GOT3 (cell line): ENCODE data around the gene HIVEP3.
"Not testable (repeated sequence)": the region's sequence is repeated elsewhere in the genome, so short reads cannot be mapped to it uniquely, and the experiment has no call there.

Experiments used
- DNase-seq: peaks from one replicate; lab custom pipeline; 2025; ENCODE audit warnings: mixed read lengths; lab: John Stamatoyannopoulos, UW

HIVEP3 gene

GRCh38 chr1:41918450-41919043, at the start of gene HIVEP3:
TSS of gene HIVEP3 (minus strand) at chr1:41918922.
- DNase-seq = no peak

GRCh38 chr1:41964400-41964799, 45.7 kb upstream of the HIVEP3 start:
- no peak for DNase-seq

- DNase-seq = no peak
These were observed 44.9 kb upstream of the HIVEP3 start for GRCh38 chr1:41963636-41964035.

- no peak for DNase-seq
These were observed 39.4 kb upstream of the HIVEP3 start for GRCh38 chr1:41958015-41958673.

GRCh38 chr1:41957568-41957967, 38.8 kb upstream of the HIVEP3 start:
- no peak for DNase-seq

GRCh38 chr1:41955461-41956159, 36.9 kb upstream of the HIVEP3 start:
- DNase-seq = peak; percentile 59

GRCh38 chr1:41954533-41954944, 35.8 kb upstream of the HIVEP3 start:
- DNase-seq = no peak

GRCh38 chr1:41953291-41953690, 34.6 kb upstream of the HIVEP3 start:
- DNase-seq = no peak

GRCh38 chr1:41952208-41952607, 33.5 kb upstream of the HIVEP3 start:
- DNase-seq = no peak

- DNase-seq = not testable (repeated sequence)
These were observed 32.8 kb upstream of the HIVEP3 start for GRCh38 chr1:41951492-41951891.

GRCh38 chr1:41950820-41951219, 32.1 kb upstream of the HIVEP3 start:
- no peak for DNase-seq

GRCh38 chr1:41945946-41946345, 27.2 kb upstream of the HIVEP3 start:
- DNase-seq = not testable (repeated sequence)

GRCh38 chr1:41943717-41944116, 25.0 kb upstream of the HIVEP3 start:
- no peak for DNase-seq

- no peak for DNase-seq
These were observed 23.6 kb upstream of the HIVEP3 start for GRCh38 chr1:41942278-41942677.

GRCh38 chr1:41941381-41941780, 22.7 kb upstream of the HIVEP3 start:
- no peak for DNase-seq

GRCh38 chr1:41939194-41939593, 20.5 kb upstream of the HIVEP3 start:
- DNase-seq = no peak

- DNase-seq = no peak
These were observed 17.4 kb upstream of the HIVEP3 start for GRCh38 chr1:41936107-41936506.

GRCh38 chr1:41935226-41935625, 16.5 kb upstream of the HIVEP3 start:
- no peak for DNase-seq

GRCh38 chr1:41933106-41933505, 14.4 kb upstream of the HIVEP3 start:
- DNase-seq = no peak

GRCh38 chr1:41931578-41931977, 12.9 kb upstream of the HIVEP3 start:
- no peak for DNase-seq

GRCh38 chr1:41927118-41927517, 8.4 kb upstream of the HIVEP3 start:
- no peak for DNase-seq

GRCh38 chr1:41925712-41926111, 7.0 kb upstream of the HIVEP3 start:
- no peak for DNase-seq

- no peak for DNase-seq
These were observed 6.2 kb upstream of the HIVEP3 start for GRCh38 chr1:41924911-41925310.
